K562 (cell line): Measurements from ENCODE around the gene PSPH. TPM values are rescaled to one million over a fixed set of nuclear protein-coding genes. Genes with fewer than 3 reads are reported as not detected.

ENCODE experiments used
- ATF7 ChIP-seq: fragments of 450-650 bp; IDR thresholded peaks from 2 replicates; pipeline ENCODE4 v1.7.1; 2014; ENCODE audit warnings: mild to moderate bottlenecking, moderate library complexity
- CTBP1 ChIP-seq: fragments of 450-650 bp; IDR thresholded peaks from 2 replicates; pipeline ENCODE4 v1.6.1; 2016; ENCODE audit warnings: borderline replicate concordance
- CTCF ChIP-seq, 3 experiments: IDR thresholded peaks in 2 of 3; conservative IDR thresholded peaks in 1 of 3; 2 replicates each; pipeline ENCODE4 v1.5.1; 2011 to 2012; ENCODE audit warnings: low read length in 3 of 3, mild to moderate bottlenecking in 3 of 3, control low read depth in 2 of 3, improper control_type of control experiment in 1 of 3, inconsistent platforms in 1 of 3, low read depth in 1 of 3, mixed read lengths in 1 of 3, moderate library complexity in 1 of 3; ENCODE audit not compliant: insufficient read depth in 2 of 3
- ETV6 ChIP-seq, 3 experiments: fragments of 150-350 bp in 1 of 3; sonication (generic) in 1 of 3; formaldehyde crosslinking in 1 of 3; IDR thresholded peaks; 2 replicates each; pipeline versions ENCODE4 v1.6.1 to v1.8.0; 2014 to 2022; ENCODE audit warnings: borderline replicate concordance in 2 of 3, low read depth in 2 of 3, antibody characterized with exemption in 1 of 3, low read length in 1 of 3, mild to moderate bottlenecking in 1 of 3, missing genetic modification reagents in 1 of 3
- KAT8 ChIP-seq: fragments of 450-650 bp; IDR thresholded peaks from 2 replicates; pipeline ENCODE4 v1.6.1; 2016; ENCODE audit warnings: low read depth, mild to moderate bottlenecking
- KDM4B ChIP-seq, 2 experiments: fragments of 450-650 bp in 1 of 2; sonication (generic) in 1 of 2; IDR thresholded peaks; 2 replicates each; pipeline ENCODE4 v1.6.1; 2016 to 2017; ENCODE audit warnings: borderline replicate concordance in 2 of 2, antibody characterized with exemption in 1 of 2, low read depth in 1 of 2, mild to moderate bottlenecking in 1 of 2
- RCOR1 ChIP-seq, 2 experiments: IDR thresholded peaks; 2 replicates each; pipeline ENCODE4 v1.6.1; 2012; ENCODE audit warnings: low read depth in 2 of 2, low read length in 2 of 2, borderline replicate concordance in 1 of 2, improper control_type of control experiment in 1 of 2
- REST ChIP-seq, 2 experiments: fragments of 450-650 bp; formaldehyde crosslinking in 1 of 2; IDR thresholded peaks; 2 replicates each; pipeline versions ENCODE4 v1.4.0 to v1.6.1; 2014 to 2020; ENCODE audit warnings: mild to moderate bottlenecking in 2 of 2, borderline replicate concordance in 1 of 2, low read depth in 1 of 2
- TAF15 ChIP-seq: fragments of 200-400 bp; formaldehyde crosslinking; IDR thresholded peaks from 2 replicates; pipeline ENCODE4 v1.6.1; 2017; ENCODE audit warnings: mild to moderate bottlenecking, low read depth, low read length, moderate library complexity
- USF1 ChIP-seq: sonication (generic); formaldehyde crosslinking; IDR thresholded peaks from 2 replicates; pipeline ENCODE4 v1.9.0; 2022; ENCODE audit warnings: mild to moderate bottlenecking, missing genetic modification reagents
- ZMIZ1 ChIP-seq, 2 experiments: fragments of 150-350 bp in 1 of 2; IDR thresholded peaks; 2 replicates each; pipeline ENCODE4 v1.6.1; 2012 to 2016; ENCODE audit warnings: low read depth in 2 of 2, low read length in 2 of 2, mild to moderate bottlenecking in 1 of 2, moderate library complexity in 1 of 2
- polyA plus RNA-seq, 8 experiments: library from polyadenylated mRNA; depleted of rRNA in 4 of 8; stranded (reverse) in 5 of 8; unstranded in 3 of 8; fragments of >200 nt; fragmentation: Nextera tagmentation in 2 of 8; fragmentation: Illumina TruSeq in 1 of 8; extraction: Ambion mirVana in 2 of 8; extraction: Trizol in 1 of 8; gene quantifications; 2 replicates each; pipeline versions ENCODE4 v1.2.1 to v1.2.3, GENCODE V29; 2011 to 2014; ENCODE audit warnings: inconsistent platforms in 1 of 8, missing spikeins in 1 of 8
- total RNA-seq, 7 experiments: library from RNA; depleted of rRNA in 6 of 7; stranded (reverse); fragments of >200 nt in 6 of 7; fragmentation: Illumina TruSeq in 2 of 7; extraction: Trizol in 2 of 7; gene quantifications; 2 replicates each; pipeline versions ENCODE4 v1.2.1 to v1.2.3, GENCODE V29; 2011 to 2021; ENCODE audit warnings: low replicate concordance in 1 of 7

The PSPH gene
- total and polyA plus RNA-seq, 9 of the 15 experiments (the other 6 are each of a cell fraction or from before 2014, with no cell fraction given): 6.3 to 46.8 (median 20.2) TPM

GRCh38 chr7:56074371-56074791, 23.1 kb upstream of the PSPH start (continued):
- TF ChIP-seq REST (IDR thresholded peaks at IDR 0.05; ENCODE audit: borderline replicate concordance): peak; percentile 86
- no peak for TF ChIP-seq REST (CRISPR knock-in tag; IDR thresholded peaks at IDR 0.05; ENCODE audit: low read depth)
- no peak for TF ChIP-seq TAF15
- TF ChIP-seq CTBP1: peak; percentile 46; the same call in 1 of the 2 replicates
- TF ChIP-seq CTCF (IDR thresholded peaks at IDR 0.05 in 2 of 3, conservative IDR thresholded peaks at IDR 0.05 in 1 of 3; ENCODE audit: insufficient read depth in 2 of 3, low read depth in 1 of 3, low read length in 3 of 3): peak; percentile 86 to 92 (median 88)
- TF ChIP-seq RCOR1 (IDR thresholded peaks at IDR 0.05; ENCODE audit: borderline replicate concordance in 1 of 2, low read depth in 2 of 2, low read length in 2 of 2): 0 out of 4 replicates have a peak, but pooled peaks of 1 of the 2 experiments have one; percentile 44
- TF ChIP-seq USF1: 0 out of 2 replicates have a peak, but pooled peaks have one; percentile 7
- TF ChIP-seq ETV6 (IDR thresholded peaks at IDR 0.05; ENCODE audit: borderline replicate concordance in 1 of 2, low read depth in 2 of 2, low read length in 1 of 2): peak in 1 of 2 experiments; percentile 35; a peak in 1 of 4 replicates
- no peak for TF ChIP-seq ETV6 (CRISPR knock-in tag; IDR thresholded peaks at IDR 0.05; ENCODE audit: borderline replicate concordance)
- no peak for TF ChIP-seq KAT8
- TF ChIP-seq ZMIZ1 (IDR thresholded peaks at IDR 0.05; ENCODE audit: low read depth in 2 of 2, low read length in 2 of 2): no peak
- 0 out of 2 replicates have a peak, but pooled peaks have one; percentile 10 for TF ChIP-seq ATF7
- 0 out of 4 replicates have a peak, but pooled peaks of 1 of the 2 experiments have one; percentile 41 for TF ChIP-seq KDM4B (IDR thresholded peaks at IDR 0.05; ENCODE audit: borderline replicate concordance in 2 of 2, low read depth in 1 of 2)
